DND-41 (cell line): ENCODE measurements around the gene LAD1.

Source experiments
- ATAC-seq: fragments of 200-7000 bp; cut with Tn5 transposase; 3 replicates; pipeline ENCODE4 v1.9.1; 2021; ENCODE audit warnings: low read depth; ENCODE audit not compliant: insufficient read depth
- DNase-seq: peaks from one replicate; pipeline ENCODE4 v3.0.0-alpha.2; 2020
- H2AFZ ChIP-seq: 2 replicates; pipeline ENCODE4 v1.6.0; 2012; ENCODE audit warnings: low read depth, low read length
- H3K27ac ChIP-seq: 2 replicates; pipeline ENCODE4 v1.5.1; 2012; ENCODE audit warnings: low read length, inconsistent platforms
- H3K27me3 ChIP-seq: fragments of 200-600 bp; sonication (generic); 2 replicates; pipeline ENCODE4 v1.6.0; 2012; ENCODE audit warnings: low read length, mild to moderate bottlenecking, inconsistent platforms; ENCODE audit not compliant: insufficient read depth, poor library complexity
- H3K36me3 ChIP-seq: 2 replicates; pipeline ENCODE4 v1.5.1; 2012; ENCODE audit warnings: low read length, inconsistent platforms; ENCODE audit not compliant: insufficient read depth
- H3K4me1 ChIP-seq: 2 replicates; pipeline ENCODE4 v1.5.1; 2012; ENCODE audit warnings: mild to moderate bottlenecking, low read length; ENCODE audit not compliant: insufficient read depth
- H3K4me2 ChIP-seq: 2 replicates; pipeline ENCODE4 v1.6.0; 2012; ENCODE audit warnings: mild to moderate bottlenecking, moderate library complexity, low read length, inconsistent platforms; ENCODE audit not compliant: insufficient read depth
- H3K4me3 ChIP-seq, 2 experiments: fragments of 200-600 bp in 1 of 2; shearing (Covaris generic) in 1 of 2; 2 replicates each; pipeline ENCODE4 v1.5.1; 2012 to 2016; ENCODE audit warnings: inconsistent platforms in 2 of 2, low read length in 2 of 2, mild to moderate bottlenecking in 2 of 2, low read depth in 1 of 2, moderate library complexity in 1 of 2
- H3K79me2 ChIP-seq: 2 replicates; pipeline ENCODE4 v1.6.0; 2012; ENCODE audit warnings: low read length, inconsistent platforms; ENCODE audit not compliant: insufficient read depth
- H3K9ac ChIP-seq: 2 replicates; pipeline ENCODE4 v1.6.0; 2012; ENCODE audit warnings: low read depth, mild to moderate bottlenecking, inconsistent platforms, low read length, moderate library complexity
- H3K9me3 ChIP-seq: 2 replicates; pipeline ENCODE4 v1.5.1; 2012; ENCODE audit warnings: low read length, moderate library complexity, mild to moderate bottlenecking, inconsistent platforms; ENCODE audit not compliant: insufficient read depth, severe bottlenecking
- H4K20me1 ChIP-seq: 2 replicates; pipeline ENCODE4 v1.6.0; 2012; ENCODE audit warnings: low read length; ENCODE audit not compliant: insufficient read depth
- CTCF ChIP-seq: IDR thresholded peaks from 2 replicates; pipeline ENCODE4 v1.5.1; 2012; ENCODE audit warnings: borderline replicate concordance, low read length, moderate library complexity, mild to moderate bottlenecking; ENCODE audit not compliant: poor library complexity, severe bottlenecking; ENCODE audit errors: extremely low read depth
- EZH2 ChIP-seq: IDR thresholded peaks from 3 replicates; pipeline ENCODE4 v1.6.1; 2012; ENCODE audit warnings: borderline replicate concordance, low read depth, mild to moderate bottlenecking, moderate library complexity, low read length, inconsistent platforms; ENCODE audit not compliant: severe bottlenecking

The LAD1 gene

GRCh38 chr1:201383647-201384405 lies 15.3 kb downstream of the LAD1 start:
- Histone ChIP-seq H3K4me1 (no peaks in the 10 kb centered on the region), H3K79me2 (no peaks in the 10 kb centered on the region), H4K20me1 (0 out of 2 replicates have a peak, but pooled peaks cover 2% of the 10 kb centered on the region), H3K27me3 (peaks cover 14% of the 10 kb centered on the region), H3K4me3 (no peak overlapping the region), H2AFZ (no peak overlapping the region), H3K36me3 (no peaks in the 10 kb centered on the region), H3K27ac (no peak overlapping the region), H3K4me2 (no peak overlapping the region), H3K9ac (no peak overlapping the region), H3K9me3 (no peaks in the 10 kb centered on the region)
- TF ChIP-seq CTCF: no peak
- no peak for TF ChIP-seq EZH2
- no peak for DNase-seq
- no peak for ATAC-seq

- Histone ChIP-seq H2AFZ (no peak overlapping the region), H3K4me1 (no peaks in the 10 kb centered on the region), H3K9ac (no peak overlapping the region), H3K9me3 (no peaks in the 10 kb centered on the region), H4K20me1 (peaks cover 2% of the 10 kb centered on the region; the same call in 1 of the 2 replicates), H3K4me2 (no peak overlapping the region), H3K4me3 (no peak overlapping the region), H3K79me2 (no peaks in the 10 kb centered on the region), H3K27ac (no peak overlapping the region), H3K27me3 (peaks cover 19% of the 10 kb centered on the region), H3K36me3 (no peaks in the 10 kb centered on the region)
- DNase-seq (no peak), ATAC-seq (no peak)
- TF ChIP-seq EZH2 (no peak), CTCF (no peak)
Measured at GRCh38 chr1:201381130-201381529, 18.0 kb downstream of the LAD1 start.

- no peak for ATAC-seq
Measured at GRCh38 chr1:201379733-201380242, 19.3 kb downstream of the LAD1 start.

More at GRCh38 chr1:201379733-201380242, 19.3 kb downstream of the LAD1 start:
- no peak overlapping the region for H3K4me2 ChIP-seq
- H2AFZ ChIP-seq: no peak overlapping the region
- H4K20me1 ChIP-seq: peaks cover 6% of the 10 kb centered on the region; the same call in 1 of the 2 replicates
- H3K27me3 ChIP-seq: peaks cover 33% of the 10 kb centered on the region
- H3K36me3 ChIP-seq: no peaks in the 10 kb centered on the region
- H3K4me1 ChIP-seq: no peaks in the 10 kb centered on the region
- no peaks in the 10 kb centered on the region for H3K9me3 ChIP-seq
- no peak overlapping the region for H3K27ac ChIP-seq
- H3K9ac ChIP-seq: no peak overlapping the region
- no peak for DNase-seq
- H3K79me2 ChIP-seq: no peaks in the 10 kb centered on the region
- no peak for TF ChIP-seq EZH2
- TF ChIP-seq CTCF: no peak
- H3K4me3 ChIP-seq: no peak overlapping the region
